SK-N-SH (cell line): ENCODE measurements around the gene LPIN2. TPM values are rescaled to one million over a fixed set of nuclear protein-coding genes. Genes with fewer than 3 reads are reported as not detected.

Experiments
- CTCF ChIA-PET: fragments of 300-600, 350-600 bp; formaldehyde crosslinking; extraction: SDS; loops from one replicate; lab custom pipeline; 2021; lab: Yijun Ruan, JAX
- POLR2A ChIA-PET: fragments of 350-600 bp; sonication (Branson Sonifier 250); formaldehyde crosslinking; extraction: SDS; loops from one replicate; lab custom pipeline; 2020; ENCODE audit warnings: antibody characterized with exemption, inconsistent platforms; lab: Yijun Ruan, JAX
- DNase-seq: peaks from one replicate; pipeline ENCODE4 v3.0.0; 2012
- H2AFZ ChIP-seq: fragments of 200-600 bp; sonication (generic); 2 replicates; pipeline ENCODE4 v1.8.1; 2016; ENCODE audit warnings: antibody characterized with exemption, mild to moderate bottlenecking, low read depth
- H3F3A ChIP-seq: fragments of 200-600 bp; sonication (generic); replicated peaks from 2 replicates; pipeline ENCODE3; 2016; ENCODE audit warnings: antibody characterized with exemption, mild to moderate bottlenecking; ENCODE audit not compliant: insufficient read depth
- H3K27ac ChIP-seq, 2 experiments: fragments of 200-500 bp in 1 of 2; fragments of 200-600 bp in 1 of 2; sonication (Bioruptor generic) in 1 of 2; sonication (generic), shearing (Covaris generic) in 1 of 2; 2 replicates each; pipeline versions ENCODE4 v1.5.1 to v1.6.1; 2014 to 2016; ENCODE audit warnings: low read depth in 2 of 2, inconsistent platforms in 1 of 2, low read length in 1 of 2, mild to moderate bottlenecking in 1 of 2, mixed read lengths in 1 of 2
- H3K27me3 ChIP-seq: fragments of 200-600 bp; sonication (generic), shearing (Covaris generic); 2 replicates; pipeline ENCODE4 v1.6.1; 2016; ENCODE audit warnings: mixed run types; ENCODE audit not compliant: insufficient read depth
- H3K36me3 ChIP-seq, 2 experiments: fragments of 200-500 bp in 1 of 2; fragments of 200-600 bp in 1 of 2; sonication (Bioruptor generic) in 1 of 2; sonication (generic) in 1 of 2; replicated peaks in 1 of 2; 2 replicates each; pipeline versions ENCODE3 to v1.5.1; 2014 to 2016; ENCODE audit warnings: low read length in 1 of 2, mild to moderate bottlenecking in 1 of 2; ENCODE audit not compliant: insufficient read depth in 2 of 2, control insufficient read depth in 1 of 2
- H3K4me1 ChIP-seq, 2 experiments: fragments of 200-500 bp in 1 of 2; fragments of 200-600 bp in 1 of 2; sonication (Bioruptor generic) in 1 of 2; sonication (generic), shearing (Covaris generic) in 1 of 2; 2 replicates each; pipeline versions ENCODE4 v1.5.1 to v1.6.1; 2014 to 2016; ENCODE audit warnings: low read depth in 1 of 2, low read length in 1 of 2, mixed run types in 1 of 2; ENCODE audit not compliant: insufficient read depth in 2 of 2, control insufficient read depth in 1 of 2
- H3K4me2 ChIP-seq: fragments of 200-600 bp; sonication (generic), shearing (Covaris generic); 2 replicates; pipeline ENCODE4 v1.6.1; 2017; ENCODE audit warnings: mixed run types
- H3K4me3 ChIP-seq, 2 experiments: fragments of 200-500 bp in 1 of 2; fragments of 200-600 bp in 1 of 2; sonication (Bioruptor generic) in 1 of 2; sonication (generic), shearing (Covaris generic) in 1 of 2; 2 replicates each; pipeline versions ENCODE4 v1.5.1 to v1.8.1; 2014 to 2016; ENCODE audit warnings: low read depth in 2 of 2, inconsistent platforms in 1 of 2, low read length in 1 of 2, mild to moderate bottlenecking in 1 of 2, mixed read lengths in 1 of 2, moderate library complexity in 1 of 2
- H3K79me2 ChIP-seq: fragments of 200-600 bp; sonication (generic); 2 replicates; pipeline ENCODE4 v1.8.1; 2017; ENCODE audit warnings: mild to moderate bottlenecking; ENCODE audit not compliant: insufficient read depth
- H3K9ac ChIP-seq: fragments of 200-600 bp; sonication (generic); 2 replicates; pipeline ENCODE4 v1.6.1; 2017; ENCODE audit warnings: mixed run types
- H3K9me2 ChIP-seq: fragments of 200-600 bp; sonication (generic); 2 replicates; pipeline ENCODE4 v1.6.1; 2017; ENCODE audit warnings: mixed run types
- H3K9me3 ChIP-seq: fragments of 200-600 bp; sonication (generic); 2 replicates; pipeline ENCODE4 v1.6.1; 2017; ENCODE audit warnings: mixed run types, mild to moderate bottlenecking, moderate library complexity
- H4K20me1 ChIP-seq: fragments of 200-600 bp; sonication (generic); 2 replicates; pipeline ENCODE4 v1.6.1; 2017; ENCODE audit warnings: mild to moderate bottlenecking, mixed run types; ENCODE audit not compliant: insufficient read depth
- EP300 ChIP-seq, 2 experiments: IDR thresholded peaks; 2 replicates each; pipeline versions ENCODE4 v1.4.0 to v1.6.1; 2012; ENCODE audit warnings: borderline replicate concordance in 1 of 2, low read depth in 1 of 2, low read length in 1 of 2
- EZH2phosphoT487 ChIP-seq: fragments of 200-600 bp; sonication (generic); IDR thresholded peaks from 2 replicates; pipeline ENCODE4 v1.6.1; 2017; ENCODE audit warnings: low read depth, mixed run types, mild to moderate bottlenecking, antibody characterized with exemption, moderate library complexity, borderline replicate concordance
- FOSL2 ChIP-seq: IDR thresholded peaks from 2 replicates; pipeline ENCODE4 v1.4.0; 2012; ENCODE audit warnings: low read depth, mild to moderate bottlenecking, moderate library complexity, borderline replicate concordance
- FOXM1 ChIP-seq: IDR thresholded peaks from 2 replicates; pipeline ENCODE4 v1.4.0; 2012; ENCODE audit warnings: low read depth, mild to moderate bottlenecking
- GABPA ChIP-seq: IDR thresholded peaks from 2 replicates; pipeline ENCODE4 v1.4.0; 2012; ENCODE audit warnings: low read depth, mild to moderate bottlenecking
- GATA2 ChIP-seq: sonication (generic); formaldehyde crosslinking; IDR thresholded peaks from 2 replicates; pipeline ENCODE4 v1.5.0; 2020; ENCODE audit warnings: mild to moderate bottlenecking, missing genetic modification reagents
- MEF2A ChIP-seq: IDR thresholded peaks from 2 replicates; pipeline ENCODE4 v1.4.0; 2012; ENCODE audit warnings: low read depth, borderline replicate concordance
- NFIC ChIP-seq: IDR thresholded peaks from 2 replicates; pipeline ENCODE4 v1.4.0; 2012; ENCODE audit warnings: borderline replicate concordance
- POLR2AphosphoS5 ChIP-seq: IDR thresholded peaks from 2 replicates; pipeline ENCODE4 v1.6.1; 2012; ENCODE audit warnings: low read depth, low read length
- RAD21 ChIP-seq: IDR thresholded peaks from 2 replicates; pipeline ENCODE4 v1.6.1; 2012; ENCODE audit warnings: mild to moderate bottlenecking, low read length
- RCOR1 ChIP-seq: fragments of 150-350 bp; IDR thresholded peaks from 2 replicates; pipeline ENCODE4 v1.6.1; 2017; ENCODE audit warnings: antibody characterized with exemption, low read length
- RFX5 ChIP-seq: IDR thresholded peaks from 2 replicates; pipeline ENCODE4 v1.6.1; 2012; ENCODE audit warnings: mild to moderate bottlenecking, improper control_type of control experiment, low read length
- RXRA ChIP-seq: IDR thresholded peaks from 2 replicates; pipeline ENCODE4 v1.4.0; 2012; ENCODE audit warnings: low read depth, mild to moderate bottlenecking, borderline replicate concordance
- WGBS: methylation state at CpG from one replicate; pipeline ENCODE4 v1.1.6; 2017; ENCODE audit warnings: low lambda C conversion rate; 5-methylcytosine and 5-hydroxymethylcytosine counted together
- polyA plus RNA-seq, 3 experiments: library from polyadenylated mRNA; depleted of rRNA; stranded (reverse); fragments of >200 nt; gene quantifications; 2 replicates each; pipeline ENCODE4 v1.2.3, GENCODE V29; 2012
- TF ChIP-seq, protein P1 (sequence below): IDR thresholded peaks from 2 replicates; pipeline ENCODE4 v1.4.0; 2012; ENCODE audit warnings: low read depth
- TF ChIP-seq, protein P2 (sequence below): IDR thresholded peaks from 2 replicates; pipeline ENCODE4 v1.4.0; 2012; ENCODE audit warnings: low read depth, borderline replicate concordance
- TF ChIP-seq, protein P3 (sequence below): IDR thresholded peaks from 2 replicates; pipeline ENCODE4; 2012
- TF ChIP-seq, protein P4 (sequence below): fragments of 150-350 bp; IDR thresholded peaks from 2 replicates; pipeline ENCODE4 v1.6.1; 2016; ENCODE audit warnings: mild to moderate bottlenecking, low read depth, low read length

The LPIN2 gene
- polyA plus RNA-seq, 1 of the 3 experiments (the other 2 are of a cell fraction), result 19.3 TPM

DNA sequence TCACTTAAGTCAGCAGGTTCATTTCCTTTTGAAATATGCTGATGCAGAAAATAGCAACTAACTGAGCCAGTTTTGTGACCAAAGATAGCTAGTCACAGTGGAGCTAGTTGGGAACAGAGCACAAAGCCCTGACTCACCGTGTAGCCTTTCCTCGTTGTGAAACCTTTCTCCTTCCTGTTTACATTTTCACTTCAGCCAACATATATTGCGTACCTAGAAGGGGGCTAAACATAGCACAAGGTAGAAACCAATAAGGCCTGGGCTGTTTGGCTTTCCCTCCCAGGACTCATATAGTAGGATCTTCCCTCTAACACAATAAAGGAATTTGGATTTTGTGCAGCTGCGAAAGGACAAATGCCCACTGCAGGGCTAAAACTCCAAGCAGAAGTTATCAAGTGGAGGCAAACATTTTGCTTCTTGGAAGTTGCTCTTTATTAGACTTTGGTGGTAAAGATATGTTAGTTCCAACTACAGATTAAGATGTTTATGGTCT is 24.5 kb upstream of the LPIN2 start:
- ChIA-PET POLR2A (no interaction called here), CTCF (interaction anchor here (3.7 kb wide), 1 partner anchor 25 kb away, joined by 13 read pairs; no protein-coding TSS in a partner anchor)
- H3K4me1 ChIP-seq, result no peaks in the 10 kb centered on the region
- DNase-seq, result no peak
- no peak overlapping the region for H3K4me3 ChIP-seq
- no peaks in the 10 kb centered on the region for H4K20me1 ChIP-seq
- H3K79me2 ChIP-seq, result no peaks in the 10 kb centered on the region
- no peak overlapping the region for H3K4me2 ChIP-seq
- no peaks in the 10 kb centered on the region for H3K9me3 ChIP-seq
- H3K27me3 ChIP-seq, result no peaks in the 10 kb centered on the region
- H3K9ac ChIP-seq, result no peak overlapping the region
- TF ChIP-seq, protein P1, sequence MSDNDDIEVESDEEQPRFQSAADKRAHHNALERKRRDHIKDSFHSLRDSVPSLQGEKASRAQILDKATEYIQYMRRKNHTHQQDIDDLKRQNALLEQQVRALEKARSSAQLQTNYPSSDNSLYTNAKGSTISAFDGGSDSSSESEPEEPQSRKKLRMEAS, result no peak
- TF ChIP-seq, protein P2, sequence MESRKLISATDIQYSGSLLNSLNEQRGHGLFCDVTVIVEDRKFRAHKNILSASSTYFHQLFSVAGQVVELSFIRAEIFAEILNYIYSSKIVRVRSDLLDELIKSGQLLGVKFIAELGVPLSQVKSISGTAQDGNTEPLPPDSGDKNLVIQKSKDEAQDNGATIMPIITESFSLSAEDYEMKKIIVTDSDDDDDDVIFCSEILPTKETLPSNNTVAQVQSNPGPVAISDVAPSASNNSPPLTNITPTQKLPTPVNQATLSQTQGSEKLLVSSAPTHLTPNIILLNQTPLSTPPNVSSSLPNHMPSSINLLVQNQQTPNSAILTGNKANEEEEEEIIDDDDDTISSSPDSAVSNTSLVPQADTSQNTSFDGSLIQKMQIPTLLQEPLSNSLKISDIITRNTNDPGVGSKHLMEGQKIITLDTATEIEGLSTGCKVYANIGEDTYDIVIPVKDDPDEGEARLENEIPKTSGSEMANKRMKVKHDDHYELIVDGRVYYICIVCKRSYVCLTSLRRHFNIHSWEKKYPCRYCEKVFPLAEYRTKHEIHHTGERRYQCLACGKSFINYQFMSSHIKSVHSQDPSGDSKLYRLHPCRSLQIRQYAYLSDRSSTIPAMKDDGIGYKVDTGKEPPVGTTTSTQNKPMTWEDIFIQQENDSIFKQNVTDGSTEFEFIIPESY, result no peak
- no peak for TF ChIP-seq EP300 (IDR thresholded peaks at IDR 0.05; ENCODE audit: borderline replicate concordance in 1 of 2, low read depth in 1 of 2, low read length in 1 of 2)
- H3K9me2 ChIP-seq, result no peaks in the 10 kb centered on the region
- H3F3A ChIP-seq, result no peaks in the 10 kb centered on the region
- 79% methylated on average over 4 of the region's 4 CpGs for WGBS
- no peak overlapping the region for H2AFZ ChIP-seq
- H3K27ac ChIP-seq, result no peak overlapping the region
- no peaks in the 10 kb centered on the region for H3K36me3 ChIP-seq

DNA sequence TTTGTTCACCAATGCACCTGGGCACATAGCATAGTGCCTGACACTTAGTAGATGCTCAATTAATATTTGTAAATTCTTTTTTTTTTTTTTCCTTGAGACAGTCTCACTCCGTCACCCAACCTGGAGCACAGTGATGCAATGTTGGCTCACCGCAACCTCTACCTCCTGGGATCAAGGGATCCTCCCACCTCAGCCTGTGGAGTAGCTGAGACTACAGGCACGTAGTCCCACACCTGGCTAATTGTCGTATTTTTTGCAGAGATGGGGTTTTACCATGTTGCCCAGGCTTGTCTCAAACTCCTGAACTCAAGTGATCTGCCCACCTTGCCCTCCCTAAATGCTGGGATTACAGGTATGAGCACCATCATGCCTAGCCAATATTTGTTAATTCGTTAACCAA is 23.2 kb upstream of the LPIN2 start:
- no peaks in the 10 kb centered on the region for H3K9me3 ChIP-seq
- no peaks in the 10 kb centered on the region for H3F3A ChIP-seq
- no peaks in the 10 kb centered on the region for H3K4me1 ChIP-seq
- no peak overlapping the region for H3K4me2 ChIP-seq
- H3K4me3 ChIP-seq, result no peak overlapping the region
- no peaks in the 10 kb centered on the region for H3K9me2 ChIP-seq
- no peaks in the 10 kb centered on the region for H3K36me3 ChIP-seq
- no peaks in the 10 kb centered on the region for H4K20me1 ChIP-seq
- no peak overlapping the region for H2AFZ ChIP-seq
- CTCF ChIA-PET, result interaction anchor here (3.7 kb wide), 1 partner anchor 27 kb away, joined by 13 read pairs; no protein-coding TSS in a partner anchor
- TF ChIP-seq RXRA (no peak), GATA2 (CRISPR knock-in tag) (no peak), EP300 (IDR thresholded peaks at IDR 0.05; ENCODE audit: borderline replicate concordance in 1 of 2, low read depth in 1 of 2, low read length in 1 of 2) (no peak), RAD21 (no peak), RCOR1 (no peak), EZH2phosphoT487 (no peak), MEF2A (no peak), POLR2AphosphoS5 (no peak), FOSL2 (no peak), RFX5 (no peak), NFIC (no peak), FOXM1 (no peak), GABPA (no peak)
- TF ChIP-seq, protein P3, sequence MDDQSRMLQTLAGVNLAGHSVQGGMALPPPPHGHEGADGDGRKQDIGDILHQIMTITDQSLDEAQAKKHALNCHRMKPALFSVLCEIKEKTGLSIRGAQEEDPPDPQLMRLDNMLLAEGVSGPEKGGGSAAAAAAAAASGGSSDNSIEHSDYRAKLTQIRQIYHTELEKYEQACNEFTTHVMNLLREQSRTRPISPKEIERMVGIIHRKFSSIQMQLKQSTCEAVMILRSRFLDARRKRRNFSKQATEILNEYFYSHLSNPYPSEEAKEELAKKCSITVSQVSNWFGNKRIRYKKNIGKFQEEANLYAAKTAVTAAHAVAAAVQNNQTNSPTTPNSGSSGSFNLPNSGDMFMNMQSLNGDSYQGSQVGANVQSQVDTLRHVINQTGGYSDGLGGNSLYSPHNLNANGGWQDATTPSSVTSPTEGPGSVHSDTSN, result no peak
- TF ChIP-seq, protein P4, sequence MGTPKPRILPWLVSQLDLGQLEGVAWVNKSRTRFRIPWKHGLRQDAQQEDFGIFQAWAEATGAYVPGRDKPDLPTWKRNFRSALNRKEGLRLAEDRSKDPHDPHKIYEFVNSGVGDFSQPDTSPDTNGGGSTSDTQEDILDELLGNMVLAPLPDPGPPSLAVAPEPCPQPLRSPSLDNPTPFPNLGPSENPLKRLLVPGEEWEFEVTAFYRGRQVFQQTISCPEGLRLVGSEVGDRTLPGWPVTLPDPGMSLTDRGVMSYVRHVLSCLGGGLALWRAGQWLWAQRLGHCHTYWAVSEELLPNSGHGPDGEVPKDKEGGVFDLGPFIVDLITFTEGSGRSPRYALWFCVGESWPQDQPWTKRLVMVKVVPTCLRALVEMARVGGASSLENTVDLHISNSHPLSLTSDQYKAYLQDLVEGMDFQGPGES, result no peak
- TF ChIP-seq, all 33 proteins: peak for 0
- WGBS, result 84% methylated on average over 5 of the region's 5 CpGs
- DNase-seq, result no peak
- POLR2A ChIA-PET, result no interaction called here
- Histone ChIP-seq H3K27ac (no peak overlapping the region), H3K79me2 (no peaks in the 10 kb centered on the region), H3K9ac (no peak overlapping the region), H3K27me3 (no peaks in the 10 kb centered on the region)
